HG03139 (cell line): ENCODE results near the gene HOXC6.

ENCODE experiments used
- ATAC-seq: cut with Tn5 transposase; IDR thresholded peaks from one replicate; pipeline ENCODE4 v1.9.1; 2021; ENCODE audit not compliant: unreplicated experiment

Gene HOXC6

DNA sequence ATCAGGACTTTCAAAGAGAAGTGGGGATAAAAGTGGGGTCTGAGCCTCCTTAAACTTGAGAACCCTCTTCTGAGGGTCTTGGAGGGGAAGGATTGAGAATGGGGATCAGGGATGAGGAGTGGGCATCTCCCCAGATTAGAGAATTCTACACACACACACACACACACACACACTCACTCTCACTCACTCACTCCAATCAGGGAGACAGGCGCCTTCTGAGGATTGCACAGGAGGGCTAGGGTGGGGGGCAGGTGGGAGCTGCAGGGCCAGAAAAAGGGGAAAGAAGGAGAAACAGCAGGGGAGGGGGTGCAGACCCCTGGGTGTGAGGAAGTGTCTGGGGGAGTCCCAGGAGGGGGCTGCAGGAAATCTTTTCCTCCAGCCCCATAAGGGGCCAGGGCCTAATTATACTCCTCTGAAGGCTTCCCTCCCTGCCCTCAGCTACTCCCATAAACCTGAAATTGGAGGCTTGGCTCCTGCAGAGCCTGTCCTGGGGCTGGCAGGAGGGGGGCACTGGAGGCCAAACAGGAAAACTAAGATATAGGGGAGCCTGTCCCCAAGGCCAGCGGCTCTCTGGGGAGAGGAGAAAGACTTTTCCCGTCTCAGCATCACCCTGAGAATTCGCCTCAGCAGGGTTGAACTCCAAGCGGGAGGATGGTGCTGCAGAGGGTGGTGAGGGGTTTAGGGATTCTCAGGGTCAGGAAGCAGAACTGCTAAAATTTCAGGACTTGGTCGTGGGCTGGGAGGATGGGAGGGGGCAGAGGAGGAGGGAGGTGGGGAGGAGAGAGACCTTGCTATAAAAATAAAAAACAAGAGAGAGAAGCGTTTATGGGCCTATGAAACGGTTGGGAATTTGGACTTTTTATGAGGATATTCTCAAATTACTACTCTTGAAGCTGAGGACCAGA, 26.7 kb upstream of the HOXC6 start:
- no peak for ATAC-seq

DNA sequence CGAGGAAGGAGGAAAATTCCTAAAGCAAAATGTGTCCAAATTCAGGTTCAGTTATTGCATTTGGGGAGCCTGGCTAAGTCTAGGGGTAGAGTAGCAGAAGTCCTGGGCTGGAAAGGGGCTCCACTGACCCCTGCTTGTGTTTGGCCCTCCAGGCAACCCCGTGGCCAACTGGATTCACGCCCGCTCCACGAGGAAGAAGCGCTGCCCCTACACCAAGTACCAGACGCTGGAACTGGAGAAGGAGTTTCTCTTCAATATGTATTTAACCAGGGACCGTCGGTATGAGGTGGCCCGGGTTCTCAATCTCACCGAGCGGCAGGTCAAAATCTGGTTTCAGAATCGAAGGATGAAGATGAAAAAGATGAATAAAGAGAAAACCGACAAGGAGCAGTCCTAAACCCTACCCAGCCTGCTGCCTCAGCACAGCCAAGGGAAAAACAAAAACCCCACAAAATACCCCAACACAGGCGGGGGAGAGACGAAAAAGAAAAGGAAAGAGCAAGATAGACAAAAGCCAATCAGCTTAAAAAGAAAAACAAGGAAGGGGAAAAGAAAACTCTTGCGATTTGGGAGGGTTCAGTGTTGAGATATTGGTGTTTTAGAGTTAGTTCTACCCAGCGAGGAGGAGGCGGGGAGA, 25.8 kb upstream of the HOXC6 start:
- no peak for ATAC-seq

DNA sequence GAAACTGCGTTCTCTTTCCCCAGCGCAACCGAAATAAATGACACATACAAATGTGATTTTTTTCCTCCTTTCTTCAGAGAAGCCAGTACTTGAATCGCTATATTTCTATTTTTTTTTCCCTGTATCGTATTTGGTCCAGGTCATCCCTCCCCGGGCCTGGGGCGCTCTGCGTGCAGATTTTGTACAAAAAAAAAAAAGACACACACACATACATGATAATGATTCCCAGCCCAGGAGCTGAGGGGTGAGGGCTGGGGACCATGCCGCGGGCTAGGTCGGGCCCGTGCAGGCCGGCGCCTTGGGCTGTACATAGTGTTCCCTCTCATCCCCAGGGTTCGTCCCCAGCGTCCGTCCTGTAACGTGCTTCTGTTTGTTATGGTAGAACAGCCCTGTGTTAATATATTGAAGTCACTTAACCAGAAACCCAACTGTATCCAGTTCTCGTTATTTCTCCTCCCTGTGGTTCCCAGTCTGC, 25.3 kb upstream of the HOXC6 start:
- no peak for ATAC-seq

DNA sequence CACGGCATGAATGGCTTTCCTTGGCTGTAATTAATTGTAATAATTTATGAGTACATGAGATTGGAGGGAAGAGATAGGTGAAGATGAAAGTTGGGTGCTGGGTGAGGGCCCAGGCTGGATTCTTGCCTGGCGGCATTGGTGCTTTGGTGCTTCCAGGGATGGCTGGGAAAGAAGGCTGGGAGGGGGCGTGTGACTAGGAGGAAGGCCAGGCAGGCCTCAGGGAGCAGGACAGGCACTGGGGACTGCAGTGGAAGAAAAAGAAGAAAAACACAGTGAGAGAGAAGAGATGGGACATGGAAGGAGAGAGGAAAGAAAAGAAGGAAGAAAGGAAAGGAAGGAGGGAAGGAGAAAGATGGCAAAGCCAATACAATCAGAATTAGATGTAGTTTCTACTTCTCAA, 24.6 kb upstream of the HOXC6 start:
- ATAC-seq: no peak

DNA sequence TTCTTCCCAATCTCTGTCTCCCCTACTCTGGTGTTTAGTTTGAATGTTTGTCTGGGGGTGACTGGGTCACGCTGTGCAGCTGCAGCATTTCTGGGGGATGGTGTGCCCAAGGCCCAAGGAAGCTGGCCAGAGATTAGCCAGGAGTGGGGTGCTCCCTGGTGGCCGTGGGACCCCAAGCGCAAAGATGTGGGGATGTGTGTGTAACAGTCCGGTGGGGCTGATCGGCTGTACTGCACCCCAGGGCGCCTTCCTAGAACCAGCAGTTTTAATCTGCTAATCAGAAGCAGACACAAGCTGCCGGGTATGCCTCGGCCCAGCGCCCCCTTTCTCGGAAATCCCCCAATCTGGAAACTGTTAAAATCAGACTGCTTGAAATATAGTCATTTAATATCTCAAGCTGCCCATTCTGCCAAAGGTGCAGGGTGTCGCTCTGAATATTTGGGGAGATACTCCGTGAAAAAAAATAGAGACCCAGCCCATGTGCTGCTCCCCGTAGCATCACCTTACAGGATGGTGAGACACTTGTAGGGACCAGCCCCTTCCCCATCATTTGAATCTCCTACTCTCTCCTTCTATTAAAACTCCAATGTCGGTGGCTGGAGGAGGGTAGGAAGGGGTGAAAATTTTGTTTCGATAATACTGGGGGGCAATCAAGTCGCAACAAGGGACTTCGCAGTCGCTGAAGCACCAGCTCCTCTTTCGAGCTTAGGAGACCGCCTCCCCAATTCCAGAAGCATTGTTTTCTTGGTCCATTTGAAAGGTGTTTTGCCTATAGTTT, 24.0 kb upstream of the HOXC6 start:
- ATAC-seq: no peak

DNA sequence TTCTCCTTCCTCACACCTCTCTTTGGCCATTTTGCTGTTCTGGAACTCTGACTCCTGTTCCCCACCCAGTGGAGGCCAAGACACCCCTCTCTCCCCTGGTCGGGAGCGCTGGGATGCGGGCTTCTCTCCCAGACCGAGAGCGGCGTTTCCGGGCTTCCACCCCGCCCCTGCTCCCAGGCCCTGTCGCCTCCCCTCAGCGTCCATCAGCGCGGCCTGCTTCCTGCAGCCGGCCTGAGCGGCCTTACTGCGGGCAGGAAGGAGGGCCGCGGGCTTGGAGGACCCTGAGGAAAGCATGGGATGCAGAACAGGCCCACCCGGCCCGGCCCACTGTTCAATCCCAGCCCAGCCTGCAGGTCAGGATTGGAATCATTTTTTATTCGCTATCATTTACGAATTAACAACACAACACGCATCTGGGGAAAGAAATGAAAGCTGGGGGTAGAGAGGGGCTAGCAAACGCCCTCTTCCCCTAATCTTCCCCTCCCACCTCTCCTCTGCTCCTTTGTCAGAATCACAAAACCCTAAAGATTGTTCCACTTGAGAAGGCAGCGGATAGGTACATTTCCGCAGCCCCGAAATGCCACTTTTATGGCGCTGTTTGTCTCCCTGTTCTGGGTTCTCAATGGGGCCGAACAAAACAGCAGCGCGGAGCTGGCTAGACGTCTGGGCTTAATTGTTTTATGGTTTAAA, 23.3 kb upstream of the HOXC6 start:
- no peak for ATAC-seq

DNA sequence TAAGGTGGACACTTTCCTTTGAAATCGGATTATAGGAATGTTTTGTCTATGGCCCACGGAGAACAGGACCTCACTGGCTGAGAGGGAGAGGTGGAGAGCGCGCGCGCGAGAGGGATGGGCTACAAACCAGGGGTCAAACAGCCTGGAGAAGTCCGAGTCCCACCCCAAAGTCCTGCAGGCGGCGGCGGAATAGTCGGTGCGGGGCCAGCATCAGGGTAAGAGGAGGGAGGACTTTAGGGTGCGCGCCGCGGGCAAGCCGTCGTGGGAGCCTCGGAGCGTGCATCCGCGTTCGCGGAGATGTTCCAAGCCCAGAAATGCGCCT, 22.7 kb upstream of the HOXC6 start:
- ATAC-seq: no peak

DNA sequence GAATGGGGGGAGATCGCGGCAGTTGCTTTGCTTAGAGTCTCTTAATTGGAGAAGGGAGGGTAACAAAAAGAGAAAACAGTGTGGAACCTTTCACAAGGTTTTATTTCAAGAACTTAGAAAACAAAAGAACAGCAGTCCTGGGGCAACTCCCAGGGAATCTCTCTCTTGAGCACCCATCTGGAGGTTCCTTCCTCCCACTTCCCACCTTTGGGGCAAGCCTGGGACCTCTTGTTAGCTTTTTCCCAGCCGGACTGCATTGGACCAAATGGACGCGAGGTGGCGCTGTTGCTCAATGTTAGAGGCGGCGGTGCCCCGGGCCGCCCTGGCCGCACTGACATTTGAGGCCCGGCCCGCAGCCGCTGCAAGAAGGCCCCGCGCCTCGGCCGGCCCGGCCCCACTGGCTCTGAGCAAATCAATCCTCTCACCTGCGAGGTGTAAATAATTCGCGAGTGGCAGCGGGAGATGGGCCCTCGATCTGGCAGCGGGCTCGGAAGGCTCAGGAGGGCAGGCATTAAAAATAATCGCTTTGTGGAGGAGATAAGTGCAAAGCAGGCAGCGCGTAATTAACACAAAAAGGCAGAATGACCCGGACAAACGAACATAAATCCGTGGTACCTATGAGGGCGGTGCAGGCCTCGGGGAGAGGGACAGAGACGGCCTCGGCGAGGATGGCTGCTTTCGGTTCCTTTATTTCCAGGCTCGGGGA, 22.2 kb upstream of the HOXC6 start:
- peak; percentile 58 for ATAC-seq

DNA sequence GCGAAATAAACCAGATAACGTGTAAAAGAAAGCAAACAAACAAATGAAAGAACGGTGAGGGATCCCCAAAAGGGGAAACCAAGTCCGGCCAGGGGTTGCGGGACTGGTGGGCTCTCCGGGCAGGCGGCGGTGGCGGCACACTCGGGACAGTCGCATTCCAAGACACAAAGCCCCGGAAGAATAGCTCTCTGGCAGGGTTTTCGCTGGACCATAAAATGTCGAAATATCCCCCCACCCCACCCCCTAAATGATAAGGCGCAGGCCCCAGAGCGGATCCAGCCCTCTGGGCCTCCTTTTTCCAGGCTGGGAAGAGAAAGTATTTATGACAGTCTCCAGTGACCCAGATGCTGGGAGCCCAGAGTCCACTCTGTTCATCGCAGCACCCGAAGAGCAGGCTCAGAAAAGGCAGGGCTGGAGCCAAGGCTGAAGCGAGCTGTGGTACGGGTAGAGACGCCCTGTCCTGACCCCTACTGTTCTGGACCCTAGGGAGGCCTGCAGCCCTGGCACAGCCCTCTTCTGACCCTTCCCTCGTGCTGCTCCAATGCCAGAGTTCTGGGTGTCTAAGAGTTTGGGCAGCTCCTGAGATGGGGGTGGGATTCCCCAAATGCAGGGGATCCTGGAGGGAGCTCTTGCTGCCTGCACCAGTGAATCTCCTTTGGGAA, 21.6 kb upstream of the HOXC6 start:
- no peak for ATAC-seq

DNA sequence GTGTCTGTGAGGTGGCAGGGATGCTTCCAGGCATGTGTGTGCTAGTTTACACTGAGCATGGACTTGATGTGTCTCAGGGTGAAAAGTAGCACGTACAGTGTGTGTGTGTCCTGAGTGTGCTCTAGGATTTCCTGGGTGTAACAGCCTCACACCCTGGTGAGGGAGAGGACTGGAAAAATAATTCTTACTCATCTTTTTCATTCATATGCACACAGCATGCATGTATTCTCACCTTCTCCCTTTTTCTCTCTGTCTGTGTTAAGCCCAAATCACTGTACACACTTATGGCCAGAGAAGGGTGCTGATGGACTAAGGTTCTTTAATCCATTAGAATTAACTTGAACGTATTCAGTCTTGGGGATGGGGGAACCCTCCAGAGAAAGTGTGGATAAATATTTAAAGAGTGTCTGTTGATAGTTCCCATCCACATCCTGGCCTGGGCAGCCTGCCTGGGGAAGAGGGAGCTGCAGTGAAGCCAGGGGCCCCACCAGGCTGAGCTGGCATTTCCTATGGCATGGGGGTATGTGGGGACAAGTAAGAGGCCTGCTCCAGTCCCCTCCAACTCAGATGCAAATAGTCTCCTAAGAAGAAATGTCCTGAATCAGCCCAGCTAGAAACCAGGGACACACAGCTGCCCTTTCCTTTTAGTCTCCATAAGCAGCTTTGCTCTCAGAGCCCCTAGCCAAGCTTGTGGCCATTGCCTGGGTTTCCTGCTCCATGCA, 20.5 kb upstream of the HOXC6 start:
- no peak for ATAC-seq

DNA sequence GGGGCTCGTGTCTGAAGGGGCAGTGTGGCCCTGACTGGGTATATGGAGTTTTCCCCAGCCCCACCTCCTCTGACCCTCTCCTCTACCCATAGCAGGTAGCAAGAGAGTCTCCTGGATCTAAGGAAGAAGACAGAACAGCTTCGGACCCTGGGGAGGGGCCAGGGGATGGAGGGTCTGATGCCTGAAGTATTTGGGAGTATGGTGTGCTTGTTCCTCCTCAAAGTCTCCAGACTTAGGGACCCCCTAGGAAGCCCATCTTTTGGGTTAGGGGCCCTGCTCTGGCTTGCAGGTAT, 20.0 kb upstream of the HOXC6 start:
- no peak for ATAC-seq

DNA sequence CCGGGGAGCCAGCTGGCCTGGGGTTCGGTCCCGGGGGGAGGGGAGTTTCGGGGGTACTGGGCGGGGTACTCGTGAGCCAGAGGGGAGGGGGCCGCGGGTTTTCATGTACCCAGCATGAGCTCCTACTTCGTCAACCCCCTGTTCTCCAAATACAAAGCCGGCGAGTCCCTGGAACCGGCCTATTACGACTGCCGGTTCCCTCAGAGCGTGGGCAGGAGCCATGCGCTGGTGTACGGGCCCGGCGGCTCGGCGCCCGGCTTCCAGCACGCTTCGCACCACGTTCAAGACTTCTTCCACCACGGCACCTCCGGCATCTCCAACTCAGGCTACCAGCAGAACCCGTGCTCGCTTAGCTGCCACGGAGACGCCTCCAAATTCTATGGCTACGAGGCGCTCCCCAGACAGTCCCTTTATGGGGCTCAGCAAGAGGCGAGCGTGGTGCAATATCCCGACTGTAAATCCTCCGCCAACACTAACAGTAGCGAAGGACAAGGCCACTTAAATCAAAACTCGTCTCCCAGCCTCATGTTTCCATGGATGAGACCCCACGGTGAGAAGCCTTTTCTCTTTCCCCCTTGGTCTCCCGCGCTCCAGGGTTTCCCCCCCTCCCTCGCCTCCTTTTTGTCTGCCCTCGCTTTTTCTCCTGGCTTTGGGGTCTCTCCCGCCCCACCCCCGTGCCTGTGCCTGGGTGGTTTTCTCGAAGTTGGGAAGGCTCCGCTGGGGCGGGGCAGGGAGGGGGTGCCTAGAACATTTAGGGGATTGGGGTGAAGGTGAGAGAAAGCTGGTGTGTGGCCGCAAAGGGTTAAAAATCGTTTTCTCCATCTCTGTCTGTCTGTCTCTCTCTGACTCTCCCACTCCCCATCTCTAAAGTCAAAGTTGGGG, 18.8 kb upstream of the HOXC6 start:
- no peak for ATAC-seq

DNA sequence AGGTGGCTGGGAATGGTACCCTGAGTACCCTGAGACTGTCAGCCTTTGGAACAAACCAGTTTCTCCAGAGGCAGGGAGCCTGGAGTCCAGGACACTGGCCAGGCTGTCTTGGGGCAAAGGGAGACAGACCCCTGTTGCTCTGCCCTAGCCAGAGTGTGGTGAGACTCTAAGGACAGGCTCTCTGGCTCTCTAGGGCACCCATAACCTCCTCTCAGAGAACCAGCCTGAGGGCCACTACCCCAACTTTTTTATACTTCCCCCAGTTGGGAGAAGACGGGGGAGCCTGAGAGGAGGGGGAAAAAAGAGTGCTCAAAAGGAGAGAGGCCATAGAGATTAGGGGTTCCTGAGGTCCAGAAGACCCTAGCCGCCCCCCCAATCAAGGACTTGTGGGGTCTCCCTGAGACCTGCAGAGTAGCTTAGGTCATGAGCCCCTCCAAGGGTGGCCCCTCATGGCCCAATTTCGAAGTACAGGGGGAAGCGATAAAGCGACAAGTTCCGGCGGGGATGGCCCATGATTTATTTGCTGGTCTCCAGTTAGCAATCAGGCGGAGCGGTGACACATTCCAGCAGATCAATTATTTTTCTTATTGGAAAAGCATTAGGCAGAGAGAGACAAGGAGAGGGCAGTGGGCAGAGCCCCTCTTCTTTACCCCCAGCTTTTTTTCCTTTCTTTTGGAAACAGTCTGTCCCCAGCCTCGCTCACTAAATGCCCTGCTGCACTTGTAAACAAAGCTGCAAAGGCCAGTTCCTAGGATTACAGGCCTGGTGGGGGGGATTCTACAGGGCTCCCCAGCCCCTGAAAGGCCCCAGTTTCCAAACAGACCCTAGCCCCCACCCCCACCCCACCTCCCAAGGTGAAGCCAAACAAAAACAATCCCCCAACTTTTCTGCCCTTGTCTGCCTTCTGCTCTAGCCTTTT, 17.9 kb upstream of the HOXC6 start:
- ATAC-seq: no peak

DNA sequence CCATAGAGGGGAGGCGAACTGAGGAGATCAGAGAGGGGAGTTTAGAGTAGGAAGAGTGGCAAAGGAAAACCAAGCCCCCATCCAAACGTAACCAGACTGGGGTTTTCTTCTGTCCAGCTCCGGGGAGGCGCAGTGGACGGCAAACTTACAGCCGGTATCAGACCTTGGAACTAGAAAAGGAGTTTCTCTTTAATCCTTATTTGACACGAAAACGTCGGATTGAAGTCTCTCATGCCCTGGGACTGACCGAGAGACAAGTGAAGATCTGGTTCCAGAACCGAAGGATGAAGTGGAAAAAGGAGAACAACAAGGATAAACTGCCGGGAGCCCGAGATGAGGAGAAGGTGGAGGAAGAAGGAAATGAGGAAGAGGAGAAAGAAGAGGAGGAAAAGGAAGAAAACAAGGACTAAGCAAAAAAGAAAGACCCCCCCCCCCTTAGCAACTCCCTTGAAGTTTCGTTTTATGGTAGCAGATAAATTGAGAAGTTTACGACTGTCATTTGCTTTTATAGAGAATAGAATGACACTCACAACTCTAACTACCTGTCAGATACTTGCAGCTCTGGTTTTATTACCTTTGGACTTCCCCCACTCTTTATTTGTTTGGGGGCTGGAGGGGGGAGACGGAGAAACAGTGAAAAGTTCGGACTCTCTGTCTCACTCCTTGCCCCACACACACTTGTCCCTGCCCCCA, 17.1 kb upstream of the HOXC6 start:
- ATAC-seq: no peak

DNA sequence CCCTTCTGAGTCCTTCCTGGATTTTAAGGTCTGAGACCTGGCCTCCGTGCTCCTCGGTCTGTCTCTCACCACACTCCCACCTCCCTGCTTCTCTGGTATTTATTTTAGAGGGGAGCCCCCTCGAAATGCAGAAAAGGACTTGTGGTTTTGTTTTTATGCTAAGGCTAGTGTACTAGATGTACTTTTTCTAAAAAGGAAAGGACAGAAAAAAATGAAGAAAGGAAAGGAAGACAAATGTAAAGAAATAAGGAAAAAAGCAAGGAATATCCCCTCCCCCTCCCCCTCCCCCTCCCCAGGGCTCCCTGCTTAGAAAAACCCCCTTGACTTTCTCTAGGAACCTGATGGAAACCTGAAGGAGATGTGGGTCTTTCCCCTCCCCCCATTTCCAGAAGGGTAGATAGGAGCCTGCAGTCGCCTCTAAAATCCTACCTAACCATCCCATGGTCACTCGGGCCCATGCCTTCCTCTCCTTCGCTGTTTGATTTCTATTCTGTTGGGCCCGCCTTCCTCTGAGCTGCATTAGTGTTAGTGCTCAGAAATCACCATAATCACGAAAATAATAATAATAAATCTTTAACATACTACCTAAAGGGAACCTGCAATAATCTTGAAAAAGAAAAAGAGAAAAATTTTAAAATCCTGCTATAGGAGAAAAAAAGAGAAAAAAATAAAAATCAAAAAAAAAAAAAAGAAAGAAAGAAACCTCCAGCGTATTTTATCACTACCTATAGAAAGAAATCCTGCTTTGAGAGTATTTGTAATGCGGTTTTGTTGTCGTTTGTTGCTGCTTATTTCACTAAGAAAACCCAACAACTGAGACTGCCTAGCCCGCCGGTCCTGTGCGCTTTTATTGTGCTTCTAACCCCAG, 16.3 kb upstream of the HOXC6 start:
- no peak for ATAC-seq
